HG02970 (cell line): ENCODE measurements around the gene IL17B.

Source experiments
- ATAC-seq: cut with Tn5 transposase; IDR thresholded peaks from one replicate; pipeline ENCODE4 v1.9.1; 2021; ENCODE audit warnings: mild to moderate bottlenecking, moderate library complexity, moderate number of reproducible peaks; ENCODE audit not compliant: unreplicated experiment, low FRiP score

Gene IL17B

DNA sequence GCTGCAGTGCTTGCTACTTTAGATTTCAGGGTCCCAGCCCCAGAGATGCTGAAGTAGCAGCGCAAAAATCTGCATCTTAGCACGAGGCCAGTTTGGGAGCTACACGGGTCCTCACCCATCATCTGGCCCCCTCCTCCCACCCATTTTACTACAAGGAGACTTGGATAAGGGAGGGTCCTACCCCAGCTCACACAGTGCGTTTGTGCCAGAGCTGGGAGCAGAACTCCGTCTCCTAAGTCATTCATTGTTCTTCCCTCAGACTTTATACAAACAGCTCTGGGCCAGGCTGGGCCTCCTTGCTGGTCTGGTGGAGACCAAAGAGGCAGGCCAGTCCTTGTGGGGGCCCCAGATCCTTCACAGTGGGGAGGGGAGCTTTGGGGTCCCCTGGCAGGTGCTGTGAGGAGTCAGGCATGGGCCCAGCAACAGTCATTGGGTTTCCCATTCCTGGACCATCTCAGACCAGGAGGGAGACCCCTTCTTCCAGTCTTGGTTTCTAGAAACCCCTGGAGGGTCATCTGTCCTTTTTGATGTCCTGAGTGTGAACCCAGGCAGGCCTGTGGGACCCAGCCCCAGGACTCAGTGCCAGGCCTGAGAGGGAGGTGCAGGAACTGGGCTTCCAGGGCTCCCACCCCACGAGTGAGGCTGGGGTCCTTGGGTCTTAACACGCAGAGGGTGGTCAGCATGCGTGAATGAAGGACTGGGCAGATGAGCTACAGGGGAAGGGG lies 2.3 kb upstream of the IL17B start:
- no peak for ATAC-seq

DNA sequence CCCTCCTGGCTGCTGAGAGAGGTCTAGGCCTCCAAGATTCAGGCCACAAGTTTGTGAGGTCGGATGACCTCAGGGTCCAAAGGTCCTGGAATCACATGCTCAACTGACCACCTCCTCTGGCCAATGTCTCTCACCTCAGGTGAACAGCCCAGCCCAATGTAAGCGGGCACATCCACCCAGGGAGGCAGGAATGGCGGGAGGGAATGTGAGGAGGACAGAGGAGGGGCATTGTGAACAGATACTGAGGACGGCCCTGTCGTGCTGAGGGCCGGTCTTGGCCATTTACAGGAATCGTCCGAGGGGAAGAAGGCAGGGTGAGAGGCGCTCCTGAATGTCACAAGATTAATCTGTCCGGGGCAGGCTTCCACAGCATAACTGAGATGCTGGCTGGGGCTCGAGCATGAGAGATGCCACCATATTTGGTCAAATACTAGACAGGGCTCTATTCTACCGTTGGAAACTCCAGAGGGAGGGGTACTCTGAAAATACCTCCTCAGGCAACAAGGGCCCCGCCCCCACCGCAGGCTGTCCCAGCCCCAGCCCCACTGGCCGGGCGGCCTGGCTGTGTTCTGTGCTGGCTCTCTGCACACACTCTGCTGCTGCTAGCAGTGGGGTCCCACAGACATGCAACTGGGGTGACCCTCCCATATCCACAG lies 1.5 kb upstream of the IL17B start:
- no peak for ATAC-seq

- ATAC-seq: no peak
Observed at GRCh38 chr5:149379818-149380374, 804 bp upstream of the IL17B start.

DNA sequence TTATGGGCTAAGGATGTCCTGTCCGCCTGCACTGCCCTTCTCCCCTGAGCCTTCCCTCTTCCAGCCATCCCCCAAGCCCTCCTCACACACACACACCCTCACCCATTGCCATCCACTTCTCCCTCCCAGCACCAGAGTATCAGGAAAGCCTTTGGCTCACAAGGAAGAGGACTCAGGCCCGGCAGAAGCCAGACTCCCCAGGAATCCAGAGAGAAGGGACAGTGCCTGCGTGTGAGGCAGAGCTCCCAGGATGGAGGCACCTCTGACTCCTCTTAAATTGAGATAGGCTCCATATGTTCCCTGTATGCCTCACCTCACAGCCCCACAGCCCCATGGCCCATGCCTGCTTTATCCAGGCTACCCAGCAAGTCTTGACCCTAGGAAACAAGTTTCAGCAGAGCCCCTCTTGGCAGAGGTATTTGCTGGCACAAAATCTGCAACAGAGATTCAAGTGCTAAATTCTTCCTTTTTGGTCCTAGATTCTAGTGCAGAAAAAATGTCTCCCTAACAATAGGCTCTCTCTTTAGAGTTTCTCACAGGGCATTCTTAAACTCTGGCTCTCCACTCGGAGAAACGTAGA lies 761 bp downstream of the IL17B start:
- ATAC-seq: no peak

DNA sequence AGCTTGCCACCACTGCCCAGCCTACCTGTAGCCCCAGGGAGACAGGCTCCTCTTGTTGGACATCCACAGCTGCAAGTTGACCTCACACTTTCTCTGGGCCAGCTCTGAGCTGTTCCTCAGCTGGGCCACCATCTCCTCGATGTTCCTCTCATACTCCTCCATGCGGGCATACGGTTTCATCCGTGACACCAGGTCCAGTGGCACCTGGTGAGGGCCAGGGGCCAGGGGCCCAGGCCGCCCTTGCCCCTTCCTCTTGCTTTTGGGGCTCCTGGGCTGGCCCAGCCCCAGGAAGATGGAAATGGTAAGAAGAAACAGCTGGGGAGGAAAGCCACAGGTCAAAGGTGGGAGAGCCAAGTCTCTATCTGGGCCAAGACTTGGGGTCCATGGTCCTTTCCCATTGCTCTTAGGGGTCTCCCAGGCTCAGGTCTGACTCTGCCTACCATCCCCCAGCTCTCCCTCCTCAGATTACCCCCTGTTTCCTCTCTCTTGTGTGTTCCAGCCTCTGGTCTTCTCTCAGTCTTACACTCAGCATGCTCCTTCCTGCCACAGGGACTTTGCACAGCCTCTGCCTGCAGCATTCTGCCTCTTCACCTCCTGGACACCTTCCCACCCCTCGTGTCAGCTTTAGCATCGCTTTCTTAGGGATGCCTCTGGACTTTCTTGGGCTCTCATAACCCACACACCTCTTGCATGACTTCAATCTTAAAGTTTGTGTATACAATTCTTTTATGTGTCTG lies 2.2 kb downstream of the IL17B start:
- ATAC-seq: no peak

DNA sequence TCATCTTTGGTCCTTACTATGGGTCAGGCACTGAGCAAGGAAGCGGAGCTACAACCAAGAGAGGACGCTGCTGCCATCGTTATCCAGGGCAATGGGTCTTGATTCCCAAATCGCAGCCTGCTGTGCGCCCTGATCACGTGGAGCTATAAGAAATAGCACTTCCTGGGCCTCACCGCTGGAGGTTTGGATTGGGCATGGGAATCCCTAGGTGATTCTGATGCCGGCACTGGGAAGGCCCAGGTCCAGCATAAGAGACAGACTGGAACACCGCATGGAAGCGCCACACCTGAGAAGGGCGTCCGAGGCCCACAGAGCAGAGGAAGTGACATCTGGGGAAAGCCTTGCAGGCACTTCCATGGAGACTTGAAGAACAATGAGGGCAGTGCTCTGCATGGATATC lies 3.0 kb downstream of the IL17B start:
- ATAC-seq: no peak

- no peak for ATAC-seq
Observed at GRCh38 chr5:149375434-149375833, 3.7 kb downstream of the IL17B start.

GRCh38 chr5:149374801-149375200 lies 4.3 kb downstream of the IL17B start:
- no peak for ATAC-seq

GRCh38 chr5:149374303-149374702 lies 4.8 kb downstream of the IL17B start:
- no peak for ATAC-seq

DNA sequence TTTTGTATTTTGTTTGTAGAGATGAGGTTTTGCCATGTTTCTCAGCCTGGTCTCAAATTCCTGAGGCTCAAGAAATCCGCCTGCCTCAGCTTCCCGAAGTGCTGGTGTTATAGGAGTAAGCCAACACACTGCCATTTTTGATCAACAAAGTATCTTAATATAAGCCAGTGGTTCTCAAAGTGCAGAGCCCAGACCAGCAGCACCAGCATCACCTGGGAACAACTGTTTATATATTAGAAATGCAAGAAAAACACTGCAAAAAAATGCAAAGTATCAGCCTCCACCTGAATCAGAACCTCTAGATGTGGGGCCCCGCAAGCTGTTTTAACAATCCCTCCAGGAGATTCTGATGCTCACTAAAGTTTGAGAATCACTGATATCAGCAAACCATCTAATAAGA lies 6.2 kb downstream of the IL17B start:
- no peak for ATAC-seq

- ATAC-seq: no peak
Observed at GRCh38 chr5:149372076-149372795, 6.9 kb downstream of the IL17B start.

DNA sequence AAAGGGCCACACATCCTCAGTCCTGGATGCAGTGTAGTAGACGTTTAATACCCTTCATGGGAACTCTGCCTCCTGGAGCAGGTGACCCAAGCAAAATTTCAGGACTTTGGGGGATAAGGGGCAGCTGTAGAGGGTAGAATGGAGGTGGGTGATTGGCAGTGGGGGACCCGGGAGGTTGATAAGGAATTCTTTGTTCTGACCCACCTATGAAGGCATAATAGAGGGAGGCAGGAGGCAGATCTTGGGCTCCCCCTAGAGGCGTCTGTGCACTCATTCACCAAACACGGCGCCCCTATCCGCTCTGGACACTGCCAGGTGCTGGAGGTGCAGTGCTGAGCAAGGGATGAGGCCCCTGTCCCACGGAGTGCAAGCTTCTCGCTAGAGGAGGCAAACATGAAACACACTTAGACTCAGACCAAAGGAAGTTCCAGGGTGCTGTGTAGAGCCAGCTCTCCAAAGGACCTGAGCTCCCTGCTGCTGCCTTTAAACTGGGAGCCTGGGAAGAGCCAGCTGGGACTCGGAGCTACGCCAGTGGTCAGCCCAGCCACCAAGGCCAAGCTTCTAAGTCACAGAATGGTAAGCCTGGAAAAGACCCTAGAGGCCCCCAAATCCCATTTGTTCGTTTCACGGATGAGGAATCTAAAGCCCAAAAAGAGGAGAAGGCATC lies 7.7 kb downstream of the IL17B start:
- peak; percentile 59 for ATAC-seq

- no peak for ATAC-seq
Observed at GRCh38 chr5:149370878-149371277, 8.2 kb downstream of the IL17B start.

- ATAC-seq: no peak
Observed at GRCh38 chr5:149367972-149368645, 11.0 kb downstream of the IL17B start.

GRCh38 chr5:149367249-149367971 lies 11.7 kb downstream of the IL17B start:
- peak; percentile 53 for ATAC-seq

- no peak for ATAC-seq
Observed at GRCh38 chr5:149366169-149366729, 12.8 kb downstream of the IL17B start.

DNA sequence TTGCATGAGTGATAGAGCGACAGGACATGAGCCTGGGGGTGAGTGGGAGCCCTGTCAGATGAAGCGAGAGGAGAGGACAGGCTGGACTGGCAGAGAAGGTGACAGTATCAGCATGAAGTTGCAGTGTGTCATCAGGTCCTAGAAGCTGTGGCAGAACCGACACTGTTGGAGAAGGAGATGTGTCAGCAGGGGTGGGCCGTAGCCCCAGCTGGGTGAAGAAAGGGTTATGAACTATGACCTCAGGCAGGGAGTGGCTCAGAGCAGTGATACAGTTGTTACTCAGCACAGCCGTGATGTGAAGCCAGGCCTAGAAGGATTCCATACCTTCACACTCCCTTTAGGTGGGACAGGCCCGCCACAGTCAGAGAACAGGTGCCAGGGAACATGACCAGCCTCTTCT lies 13.7 kb downstream of the IL17B start:
- no peak for ATAC-seq

- no peak for ATAC-seq
Observed at GRCh38 chr5:149364719-149365118, 14.4 kb downstream of the IL17B start.
